HG02981 (cell line): Measurements from ENCODE around the gene SIL1.
A peak's percentile ranks its signal among the peaks of the same experiment; 100 is the strongest.

Experiments used
- ATAC-seq: cut with Tn5 transposase; IDR thresholded peaks from one replicate; pipeline ENCODE4 v1.9.1; 2021; ENCODE audit warnings: mild to moderate bottlenecking, moderate library complexity; ENCODE audit not compliant: unreplicated experiment

The SIL1 gene

GRCh38 chr5:139146809-139147482 lies 51.2 kb downstream of the SIL1 start:
- peak; percentile 59 for ATAC-seq

GRCh38 chr5:139141446-139142204 lies 56.5 kb downstream of the SIL1 start:
- ATAC-seq, result no peak

- no peak for ATAC-seq
Observed at GRCh38 chr5:139140591-139141071, 57.5 kb downstream of the SIL1 start.

GRCh38 chr5:139138809-139139208 lies 59.4 kb downstream of the SIL1 start:
- ATAC-seq, result no peak

- no peak for ATAC-seq
Observed at GRCh38 chr5:139138109-139138508, 60.1 kb downstream of the SIL1 start.

GRCh38 chr5:139137697-139138096 lies 60.5 kb downstream of the SIL1 start:
- no peak for ATAC-seq

GRCh38 chr5:139134906-139135305 lies 63.3 kb downstream of the SIL1 start:
- no peak for ATAC-seq

- ATAC-seq, result no peak
Observed at GRCh38 chr5:139133282-139133681, 64.9 kb downstream of the SIL1 start.

GRCh38 chr5:139132515-139132914 lies 65.7 kb downstream of the SIL1 start:
- ATAC-seq, result no peak

GRCh38 chr5:139131921-139132432 lies 66.2 kb downstream of the SIL1 start:
- ATAC-seq, result no peak

- ATAC-seq, result no peak
Observed at GRCh38 chr5:139131465-139131864, 66.7 kb downstream of the SIL1 start.

- ATAC-seq, result no peak
Observed at GRCh38 chr5:139131062-139131461, 67.1 kb downstream of the SIL1 start.

GRCh38 chr5:139130214-139130613 lies 68.0 kb downstream of the SIL1 start:
- no peak for ATAC-seq

GRCh38 chr5:139126711-139127111 lies 71.5 kb downstream of the SIL1 start:
- no peak for ATAC-seq

- ATAC-seq, result no peak
Observed at GRCh38 chr5:139125991-139126390, 72.2 kb downstream of the SIL1 start.

- ATAC-seq, result no peak
Observed at GRCh38 chr5:139124774-139125520, 73.2 kb downstream of the SIL1 start.

GRCh38 chr5:139121120-139121519 lies 77.0 kb downstream of the SIL1 start:
- ATAC-seq, result no peak

GRCh38 chr5:139120521-139120920 lies 77.6 kb downstream of the SIL1 start:
- no peak for ATAC-seq

- no peak for ATAC-seq
Observed at GRCh38 chr5:139118804-139119203, 79.4 kb downstream of the SIL1 start.

- ATAC-seq, result no peak
Observed at GRCh38 chr5:139117342-139117884, 80.8 kb downstream of the SIL1 start.

GRCh38 chr5:139116100-139116655 lies 82.0 kb downstream of the SIL1 start:
- ATAC-seq, result no peak
